Stimulated activated naive CD8-positive, alpha-beta T cell treated with anti-CD3 and anti-CD28 coated beads, Interleukin-15, Interleukin-2, amounts not matched to agents 100 U/mL and 50 U/mL, for 24 hours (primary cell): Measurements from ENCODE around the gene AFF1.

ENCODE experiments used
- ATAC-seq: fragments of 150-1000 bp; cut with Tn5 transposase; one replicate; pipeline ENCODE4 v1.10.0; 2021
- DNase-seq: peaks from one replicate; pipeline ENCODE4 v3.0.0; 2021

The AFF1 gene

GRCh38 chr4:87153078-87153870 is 218.5 kb downstream of the AFF1 start:
- ATAC-seq, result no peak
- no peak for DNase-seq

- no peak for DNase-seq
Measured at GRCh38 chr4:87165892-87166291, 231.1 kb downstream of the AFF1 start.

GRCh38 chr4:87166296-87166854 is 231.6 kb downstream of the AFF1 start:
- DNase-seq (no peak), ATAC-seq (no peak)

More at GRCh38 chr4:87165892-87166291, 231.1 kb downstream of the AFF1 start:
- no peak for ATAC-seq

GRCh38 chr4:87171944-87172343 is 237.1 kb downstream of the AFF1 start:
- ATAC-seq (no peak), DNase-seq (no peak)

- DNase-seq, result no peak
- ATAC-seq, result no peak
Measured at GRCh38 chr4:87174672-87175071, 239.9 kb downstream of the AFF1 start.

GRCh38 chr4:87179751-87180150 is 244.9 kb downstream of the AFF1 start:
- DNase-seq (no peak), ATAC-seq (no peak)

- DNase-seq (no peak), ATAC-seq (no peak)
Measured at GRCh38 chr4:87180767-87181166, 246.0 kb downstream of the AFF1 start.

- ATAC-seq (no peak), DNase-seq (no peak)
Measured at GRCh38 chr4:87185146-87185870, 250.5 kb downstream of the AFF1 start.

GRCh38 chr4:87188048-87188447 is 253.2 kb downstream of the AFF1 start:
- DNase-seq (no peak), ATAC-seq (no peak)

GRCh38 chr4:87188932-87189331 is 254.1 kb downstream of the AFF1 start:
- no peak for ATAC-seq
- DNase-seq, result no peak
